ENCODE results near the gene BRWD1.

Gene BRWD1

DNA sequence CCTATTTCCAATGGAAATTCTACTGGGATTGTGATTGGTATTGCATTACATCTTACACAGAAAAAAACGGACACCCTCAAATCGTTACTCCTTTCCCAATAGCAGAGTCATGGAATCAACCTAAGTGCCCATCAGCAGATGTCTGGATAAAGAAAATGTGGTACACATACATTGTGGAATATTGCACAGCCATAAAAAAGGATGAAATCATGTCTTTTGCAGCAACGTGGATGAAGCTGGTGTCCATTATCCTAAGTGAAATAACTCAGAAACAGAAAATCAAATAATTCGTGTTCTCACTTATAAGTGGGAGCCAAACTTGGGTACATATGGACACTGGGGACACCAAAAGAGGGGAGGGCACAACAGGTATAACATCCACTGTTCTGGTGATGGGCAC, 21.2 kb upstream of the BRWD1 start:
- H3K4me3 ChIP-seq (ENCODE audit: control insufficient read depth, low read depth, low read length) = no peak overlapping the region
- TF ChIP-seq, protein P1, sequence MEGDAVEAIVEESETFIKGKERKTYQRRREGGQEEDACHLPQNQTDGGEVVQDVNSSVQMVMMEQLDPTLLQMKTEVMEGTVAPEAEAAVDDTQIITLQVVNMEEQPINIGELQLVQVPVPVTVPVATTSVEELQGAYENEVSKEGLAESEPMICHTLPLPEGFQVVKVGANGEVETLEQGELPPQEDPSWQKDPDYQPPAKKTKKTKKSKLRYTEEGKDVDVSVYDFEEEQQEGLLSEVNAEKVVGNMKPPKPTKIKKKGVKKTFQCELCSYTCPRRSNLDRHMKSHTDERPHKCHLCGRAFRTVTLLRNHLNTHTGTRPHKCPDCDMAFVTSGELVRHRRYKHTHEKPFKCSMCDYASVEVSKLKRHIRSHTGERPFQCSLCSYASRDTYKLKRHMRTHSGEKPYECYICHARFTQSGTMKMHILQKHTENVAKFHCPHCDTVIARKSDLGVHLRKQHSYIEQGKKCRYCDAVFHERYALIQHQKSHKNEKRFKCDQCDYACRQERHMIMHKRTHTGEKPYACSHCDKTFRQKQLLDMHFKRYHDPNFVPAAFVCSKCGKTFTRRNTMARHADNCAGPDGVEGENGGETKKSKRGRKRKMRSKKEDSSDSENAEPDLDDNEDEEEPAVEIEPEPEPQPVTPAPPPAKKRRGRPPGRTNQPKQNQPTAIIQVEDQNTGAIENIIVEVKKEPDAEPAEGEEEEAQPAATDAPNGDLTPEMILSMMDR (IDR thresholded peaks at IDR 0.05; ENCODE audit: control insufficient read depth, insufficient read depth, low read depth, low read length, missing control alignments) = no peak
- no peak for DNase-seq (ENCODE audit: low read depth)

DNA sequence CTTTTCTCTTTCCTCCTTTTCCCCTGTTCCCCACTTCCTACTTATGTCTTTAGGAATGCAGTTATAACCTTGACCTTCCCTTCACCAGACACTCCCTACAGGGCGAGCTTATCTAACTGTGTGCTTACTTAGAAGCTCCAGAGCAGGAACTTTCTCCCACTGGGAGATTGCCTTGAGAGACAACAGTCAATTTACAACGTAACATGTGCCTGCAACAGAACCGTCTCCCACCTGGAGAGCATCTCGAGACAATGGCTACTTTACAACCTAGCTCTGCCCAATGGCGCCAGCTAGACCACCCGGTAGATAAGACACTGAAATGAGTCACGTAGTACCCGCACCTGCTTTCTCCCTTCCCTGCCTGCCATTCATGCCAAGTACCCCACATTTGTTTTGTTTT, 18.7 kb upstream of the BRWD1 start:
- DNase-seq (ENCODE audit: low read depth) = no peak
- TF ChIP-seq, protein P1 (IDR thresholded peaks at IDR 0.05; ENCODE audit: control insufficient read depth, insufficient read depth, low read depth, low read length, missing control alignments) = no peak
- no peak overlapping the region for H3K4me3 ChIP-seq (ENCODE audit: control insufficient read depth, low read depth, low read length)

DNA sequence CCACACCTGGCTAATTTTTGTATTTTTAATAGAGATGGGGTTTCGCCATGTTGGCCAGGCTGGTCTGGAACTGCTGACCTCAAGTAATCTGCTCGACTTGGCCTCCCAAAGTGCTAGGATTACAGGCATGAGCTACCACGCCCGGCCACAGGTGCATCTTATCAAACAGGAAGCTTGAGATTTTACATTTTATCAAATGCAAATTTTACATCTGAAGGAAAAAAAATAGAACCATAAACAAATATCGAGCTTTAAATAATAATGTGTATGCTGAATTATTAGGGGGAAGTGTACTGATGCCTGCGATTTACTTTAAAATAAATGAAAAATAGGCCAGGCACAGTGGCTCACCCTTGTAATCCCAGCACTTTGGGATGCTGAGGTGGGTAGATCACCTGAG, 16.6 kb upstream of the BRWD1 start:
- DNase-seq (ENCODE audit: low read depth) = no peak
- TF ChIP-seq, protein P1 (IDR thresholded peaks at IDR 0.05; ENCODE audit: control insufficient read depth, insufficient read depth, low read depth, low read length, missing control alignments) = no peak
- no peak overlapping the region for H3K4me3 ChIP-seq (ENCODE audit: control insufficient read depth, low read depth, low read length)

DNA sequence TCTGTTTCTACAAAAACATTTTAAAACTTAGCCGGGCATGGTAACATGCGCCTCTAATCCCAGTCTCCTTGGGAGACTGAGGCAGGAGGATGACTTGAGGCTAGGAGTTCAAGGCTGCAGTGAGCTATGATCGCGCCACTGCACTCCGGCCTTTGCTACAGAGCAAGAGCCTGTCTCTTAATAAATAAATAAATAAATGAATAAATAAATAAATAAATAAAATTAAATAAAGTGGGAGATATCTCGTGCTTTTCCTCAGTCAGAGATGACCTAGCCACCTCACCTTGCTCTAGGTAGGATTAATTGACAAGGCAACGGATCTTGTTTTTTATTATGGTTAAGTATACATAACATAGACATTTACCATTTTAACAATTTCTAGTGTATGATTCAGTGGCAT, 14.3 kb upstream of the BRWD1 start:
- H3K4me3 ChIP-seq (ENCODE audit: control insufficient read depth, low read depth, low read length) = no peak overlapping the region
- no peak for DNase-seq (ENCODE audit: low read depth)
- TF ChIP-seq, protein P1 (IDR thresholded peaks at IDR 0.05; ENCODE audit: control insufficient read depth, insufficient read depth, low read depth, low read length, missing control alignments) = no peak

DNA sequence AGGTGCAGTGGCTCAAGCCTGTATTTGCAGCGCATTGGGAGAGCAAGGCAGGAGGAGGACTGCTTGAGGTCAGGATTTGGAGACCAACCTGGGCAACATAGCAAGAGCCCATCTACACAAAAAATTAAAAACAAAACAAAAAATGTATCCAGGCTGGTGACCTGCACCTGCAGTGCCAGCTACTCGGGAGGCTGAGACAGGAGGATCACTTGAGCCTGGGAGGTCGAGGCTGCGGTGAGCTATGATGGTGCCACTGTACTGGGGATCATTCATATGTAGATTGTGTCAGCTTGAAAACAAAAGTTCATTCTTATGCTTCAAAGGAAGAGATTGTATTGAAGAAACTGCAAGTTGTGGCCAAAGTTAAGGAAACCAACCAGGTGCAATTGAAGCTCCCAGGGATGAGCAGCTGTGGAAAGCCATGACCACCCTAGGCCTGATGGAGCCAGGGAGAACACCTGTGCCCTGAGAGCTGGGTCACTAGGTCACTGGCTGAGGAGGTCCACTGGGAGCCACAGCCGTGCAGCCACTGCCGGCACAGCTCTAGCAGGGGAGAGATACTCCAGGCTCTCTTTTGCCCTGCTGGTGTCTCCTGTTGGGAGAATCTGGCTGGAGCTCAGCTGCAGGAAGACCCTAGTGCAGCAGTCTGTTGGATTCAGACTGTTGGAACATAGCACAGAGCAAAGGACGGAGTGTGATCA, 13.3 kb upstream of the BRWD1 start:
- TF ChIP-seq, protein P1 (IDR thresholded peaks at IDR 0.05; ENCODE audit: control insufficient read depth, insufficient read depth, low read depth, low read length, missing control alignments) = no peak
- no peak for DNase-seq (ENCODE audit: low read depth)
- no peak overlapping the region for H3K4me3 ChIP-seq (ENCODE audit: control insufficient read depth, low read depth, low read length)

DNA sequence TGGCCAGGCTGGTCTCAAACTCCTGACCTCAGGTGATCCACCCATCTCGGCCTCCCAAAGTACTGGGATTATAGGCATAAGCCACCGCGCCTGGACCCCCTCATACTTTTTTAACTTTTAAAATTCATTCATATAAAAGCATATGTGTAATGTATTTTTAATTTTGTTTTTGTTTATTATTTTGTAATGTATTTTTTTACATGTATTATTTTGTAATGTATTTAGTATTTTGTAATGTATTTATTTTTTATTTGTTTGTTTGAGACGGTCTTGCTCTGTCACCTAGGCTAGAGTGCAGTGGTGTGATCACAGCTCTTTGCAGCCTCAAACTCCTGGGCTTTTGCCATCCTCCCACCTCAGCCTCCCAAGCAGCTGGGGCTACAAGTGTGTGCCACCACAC, 12.0 kb upstream of the BRWD1 start:
- TF ChIP-seq, protein P1 (IDR thresholded peaks at IDR 0.05; ENCODE audit: control insufficient read depth, insufficient read depth, low read depth, low read length, missing control alignments) = no peak
- DNase-seq (ENCODE audit: low read depth) = no peak
- H3K4me3 ChIP-seq (ENCODE audit: control insufficient read depth, low read depth, low read length) = no peak overlapping the region
